H9 (cell line): Measurements from ENCODE around the gene PFN3. TPM values are rescaled to one million over a fixed set of nuclear protein-coding genes. Genes with fewer than 3 reads are reported as not detected.

ENCODE experiments used
- DNase-seq: peaks from one replicate; pipeline ENCODE4 v3.0.0-alpha.2; 2017
- H2AFZ ChIP-seq: one replicate; pipeline ENCODE4 v1.6.1; 2013; ENCODE audit warnings: mild to moderate bottlenecking, low read length, control low read depth, moderate library complexity
- H2AK5ac ChIP-seq: 2 replicates; pipeline ENCODE4 v1.6.1; 2013; ENCODE audit warnings: low read length, control low read depth, mixed read lengths; ENCODE audit not compliant: insufficient read length
- H2BK120ac ChIP-seq: one replicate; pipeline ENCODE4 v1.6.1; 2013; ENCODE audit warnings: low read depth, mild to moderate bottlenecking, low read length, control low read depth, inconsistent platforms; ENCODE audit not compliant: poor library complexity, severe bottlenecking
- H2BK12ac ChIP-seq: 2 replicates; pipeline ENCODE4 v1.6.1; 2013; ENCODE audit warnings: low read length, control low read depth, mixed read lengths, low read depth; ENCODE audit not compliant: insufficient read length
- H2BK15ac ChIP-seq: 2 replicates; pipeline ENCODE4 v1.6.1; 2013; ENCODE audit warnings: low read depth, low read length, control low read depth
- H2BK20ac ChIP-seq: one replicate; pipeline ENCODE4 v1.6.1; 2013; ENCODE audit warnings: low read depth, mild to moderate bottlenecking, low read length, control low read depth, inconsistent platforms; ENCODE audit not compliant: poor library complexity, severe bottlenecking
- H2BK5ac ChIP-seq: 2 replicates; pipeline ENCODE4 v1.6.1; 2013; ENCODE audit warnings: low read length, control low read depth, mixed read lengths; ENCODE audit not compliant: insufficient read length
- H3K14ac ChIP-seq: 2 replicates; pipeline ENCODE4 v1.6.1; 2013; ENCODE audit warnings: low read length, control low read depth; ENCODE audit not compliant: insufficient read depth
- H3K18ac ChIP-seq: 2 replicates; pipeline ENCODE4 v1.6.1; 2013; ENCODE audit warnings: low read depth, mild to moderate bottlenecking, mixed read lengths, low read length, control low read depth; ENCODE audit not compliant: insufficient read length
- H3K23ac ChIP-seq: 2 replicates; pipeline ENCODE4 v1.6.1; 2013; ENCODE audit warnings: low read length, control low read depth, mixed read lengths, low read depth; ENCODE audit not compliant: insufficient read length
- H3K23me2 ChIP-seq: 2 replicates; pipeline ENCODE4 v1.6.1; 2013; ENCODE audit warnings: low read depth, mild to moderate bottlenecking, mixed read lengths, low read length, control low read depth; ENCODE audit not compliant: insufficient read length, poor library complexity, severe bottlenecking
- H3K27ac ChIP-seq: 2 replicates; pipeline ENCODE4 v1.5.1; 2013; ENCODE audit warnings: low read length, control low read depth, mixed read lengths, low read depth; ENCODE audit not compliant: insufficient read length
- H3K27me3 ChIP-seq: 2 replicates; pipeline ENCODE4 v1.6.1; 2013; ENCODE audit warnings: low read length, control low read depth, inconsistent platforms; ENCODE audit not compliant: insufficient read depth
- H3K4ac ChIP-seq: 2 replicates; pipeline ENCODE4 v1.6.1; 2013; ENCODE audit warnings: low read depth, mild to moderate bottlenecking, control low read depth, inconsistent platforms, low read length, moderate library complexity
- H3K4me1 ChIP-seq: 2 replicates; pipeline ENCODE4 v1.6.1; 2013; ENCODE audit warnings: low read length, control low read depth, inconsistent platforms; ENCODE audit not compliant: insufficient read depth
- H3K4me2 ChIP-seq: 2 replicates; pipeline ENCODE4 v1.6.1; 2013; ENCODE audit warnings: low read length, control low read depth, mixed read lengths; ENCODE audit not compliant: insufficient read length, insufficient read depth
- H3K56ac ChIP-seq: 2 replicates; pipeline ENCODE4 v1.6.1; 2013; ENCODE audit warnings: low read depth, mild to moderate bottlenecking, mixed read lengths, low read length, control low read depth; ENCODE audit not compliant: insufficient read length
- H3K79me1 ChIP-seq: 2 replicates; pipeline ENCODE4 v1.6.1; 2013; ENCODE audit warnings: low read depth, mild to moderate bottlenecking, moderate library complexity, low read length, control low read depth, inconsistent platforms; ENCODE audit not compliant: insufficient read depth, poor library complexity, severe bottlenecking
- H3K79me2 ChIP-seq: 2 replicates; pipeline ENCODE4 v1.6.1; 2013; ENCODE audit warnings: low read length, control low read depth, inconsistent platforms; ENCODE audit not compliant: insufficient read depth
- H3K9ac ChIP-seq: 2 replicates; pipeline ENCODE4 v1.6.1; 2013; ENCODE audit warnings: low read length, control low read depth, mixed read lengths; ENCODE audit not compliant: insufficient read length; ENCODE audit errors: extremely low read depth
- H3K9me3 ChIP-seq: one replicate; pipeline ENCODE4 v1.6.1; 2013; ENCODE audit warnings: low read depth, low read length, inconsistent platforms; ENCODE audit not compliant: control insufficient read depth
- H3T11ph ChIP-seq: one replicate; pipeline ENCODE4 v1.6.1; 2013; ENCODE audit warnings: mild to moderate bottlenecking, low read length, control low read depth, inconsistent platforms
- H4K20me1 ChIP-seq: one replicate; pipeline ENCODE4 v1.6.1; 2013; ENCODE audit not compliant: control insufficient read depth, insufficient read length, insufficient read depth
- H4K5ac ChIP-seq: 2 replicates; pipeline ENCODE4 v1.6.1; 2013; ENCODE audit warnings: low read depth, mild to moderate bottlenecking, mixed read lengths, low read length, control low read depth; ENCODE audit not compliant: insufficient read length
- H4K8ac ChIP-seq: replicated peaks from 2 replicates; pipeline ENCODE4 v1.6.1; 2013; ENCODE audit warnings: low read length, control low read depth, mixed read lengths, low read depth; ENCODE audit not compliant: insufficient read length
- H4K91ac ChIP-seq: 2 replicates; pipeline ENCODE4 v1.6.1; 2013; ENCODE audit warnings: low read depth, mild to moderate bottlenecking, moderate library complexity, mixed read lengths, low read length, control low read depth; ENCODE audit not compliant: insufficient read length
- H3K27ac Mint-ChIP-seq, 3 experiments: 2 replicates in 2 of 3; 3 replicates in 1 of 3; pipeline ENCODE4 v1.8.0; 2020 to 2021; ENCODE audit warnings: mixed read lengths in 3 of 3, mild to moderate bottlenecking in 1 of 3, moderate library complexity in 1 of 3
- H3K27me3 Mint-ChIP-seq: 2 replicates; pipeline ENCODE4 v1.8.0; 2021; ENCODE audit warnings: low read depth, mild to moderate bottlenecking, moderate library complexity, mixed read lengths
- H3K36me3 Mint-ChIP-seq, 3 experiments: 2 replicates in 2 of 3; 3 replicates in 1 of 3; pipeline ENCODE4 v1.8.0; 2020 to 2021; ENCODE audit warnings: low read depth in 3 of 3, mixed read lengths in 3 of 3; ENCODE audit not compliant: insufficient read depth in 1 of 3
- H3K4me1 Mint-ChIP-seq, 2 experiments: 2 replicates each; pipeline ENCODE4 v1.8.0; 2020; ENCODE audit warnings: mixed read lengths in 2 of 2
- H3K4me3 Mint-ChIP-seq, 2 experiments: 2 replicates in 1 of 2; 3 replicates in 1 of 2; pipeline ENCODE4 v1.8.0; 2020 to 2021; ENCODE audit warnings: mild to moderate bottlenecking in 2 of 2, mixed read lengths in 2 of 2, moderate library complexity in 1 of 2
- H3K9me3 Mint-ChIP-seq, 2 experiments: 2 replicates in 1 of 2; 3 replicates in 1 of 2; pipeline ENCODE4 v1.8.0; 2020; ENCODE audit warnings: mild to moderate bottlenecking in 2 of 2, mixed read lengths in 2 of 2, moderate library complexity in 1 of 2
- CTCF ChIP-seq: fragments of 200-600 bp; sonication (generic); conservative IDR thresholded peaks from 3 replicates; pipeline ENCODE4 v1.8.0; 2021; ENCODE audit warnings: antibody characterized with exemption, mild to moderate bottlenecking
- WGBS: extraction: QIAGEN DNeasy Blood & Tissue Kit; methylation state at CpG from one replicate; pipeline ENCODE4 v1.1.7; 2013; ENCODE audit warnings: missing lambda C conversion rate, low lambda C conversion rate, mixed read lengths; ENCODE audit not compliant: insufficient read length; ENCODE audit errors: extremely low coverage; 5-methylcytosine and 5-hydroxymethylcytosine counted together
- total RNA-seq: library from RNA; stranded (reverse); gene quantifications from 2 replicates; pipeline ENCODE4 v1.2.1, GENCODE V29; 2021

PFN3 gene
- total RNA-seq, 1 experiment from 2014 or later: not detected

GRCh38 chr5:177371120-177372033, 29.1 kb downstream of the PFN3 start:
- H2AK5ac ChIP-seq: no peak overlapping the region
- no peaks in the 10 kb centered on the region for H3K9me3 ChIP-seq
- H4K8ac ChIP-seq: no peak overlapping the region
- no peak overlapping the region for H3K23ac ChIP-seq
- H3K4ac ChIP-seq: no peak overlapping the region
- peak overlapping the region; percentile 47 for H3K18ac ChIP-seq
- H3K79me1 ChIP-seq: no peaks in the 10 kb centered on the region
- H3K36me3 Mint-ChIP-seq: peaks cover 8 to 22% (median 8%) of the 10 kb centered on the region in 3 experiments
- H4K5ac ChIP-seq: no peak overlapping the region
- no peaks in the 10 kb centered on the region for H3K79me2 ChIP-seq
- H3K9ac ChIP-seq: peak overlapping the region; percentile 58
- H3K9me3 Mint-ChIP-seq: no peaks in the 10 kb centered on the region; a peak in 1 of 5 replicates
- H2BK5ac ChIP-seq: no peak overlapping the region
- peak overlapping the region in 2 of 3 experiments; percentile 35 to 78; a peak in 1 of 7 replicates for H3K27ac Mint-ChIP-seq
- H3K4me1 ChIP-seq: peaks cover 6% of the 10 kb centered on the region; the same call in 1 of the 2 replicates
- H2BK15ac ChIP-seq: no peak overlapping the region
- no peak overlapping the region for H3T11ph ChIP-seq
- H2BK120ac ChIP-seq: no peak overlapping the region
- H4K20me1 ChIP-seq: no peaks in the 10 kb centered on the region
- H2BK20ac ChIP-seq: no peak overlapping the region
- H2BK12ac ChIP-seq: no peak overlapping the region
- H3K14ac ChIP-seq: peak overlapping the region; percentile 37; the same call in 1 of the 2 replicates
- H3K27me3 Mint-ChIP-seq: peaks cover 17% of the 10 kb centered on the region
- H3K27me3 ChIP-seq: no peaks in the 10 kb centered on the region; the same call in 1 of the 2 replicates
- TF ChIP-seq CTCF: no peak
- no peak overlapping the region for H2AFZ ChIP-seq
- no peak overlapping the region for H3K27ac ChIP-seq
- no peak for DNase-seq
- peaks cover 33 to 58% of the 10 kb centered on the region in 2 experiments for H3K4me1 Mint-ChIP-seq
- H3K23me2 ChIP-seq: peaks cover 10% of the 10 kb centered on the region
- peak overlapping the region; percentile 70 for H3K4me2 ChIP-seq
- peak overlapping the region; percentile 70 to 84 for H3K4me3 Mint-ChIP-seq
- H3K56ac ChIP-seq: no peak overlapping the region
- no CpG with 5 or more reads among the region's 26 CpGs for WGBS
- H4K91ac ChIP-seq: no peak overlapping the region
